ENCODE measurements around the gene SRPK3. TPM values are rescaled to one million over a fixed set of nuclear protein-coding genes. Genes with fewer than 3 reads are reported as not detected.
A peak's percentile ranks its signal among the peaks of the same experiment; 100 is the strongest.

SRPK3 gene
- polyA plus RNA-seq, 1 of the 3 experiments (the other 2 are of a cell fraction), result 0.74 TPM

- POLR2A ChIA-PET, result interaction anchor here (1.2 kb wide), 1 partner anchor 38 kb away, joined by 4 read pairs; no protein-coding TSS in a partner anchor
- H4K20me1 ChIP-seq (ENCODE audit: insufficient read depth), result peaks cover 9% of the 10 kb centered on the region; the same call in 1 of the 2 replicates
- H2AFZ ChIP-seq (ENCODE audit: low read depth), result no peak within 1 kb of the TSS
- H3K9me2 ChIP-seq, result no peaks in the 10 kb centered on the region
- TF ChIP-seq SMC3 (IDR thresholded peaks at IDR 0.05; ENCODE audit: low read depth, low read length) (peak; percentile 87), MXI1 (IDR thresholded peaks at IDR 0.05; ENCODE audit: low read depth, low read length) (peak; percentile 41; the same call in 1 of the 2 replicates), REST (IDR thresholded peaks at IDR 0.05; ENCODE audit: low read depth, low read length) (0 out of 2 replicates have a peak, but pooled peaks have one; percentile 19), POLR2AphosphoS5 (IDR thresholded peaks at IDR 0.05; ENCODE audit: low read depth, low read length) (0 out of 2 replicates have a peak, but pooled peaks have one; percentile 24), EP300 (IDR thresholded peaks at IDR 0.05; ENCODE audit: borderline replicate concordance in 1 of 2, low read depth in 1 of 2, low read length in 1 of 2) (no peak), RFX5 (IDR thresholded peaks at IDR 0.05; ENCODE audit: low read length) (no peak), CTCF (IDR thresholded peaks at IDR 0.05) (peak; percentile 92), RAD21 (IDR thresholded peaks at IDR 0.05; ENCODE audit: low read length) (peak; percentile 90)
- H3K4me1 ChIP-seq (ENCODE audit: control insufficient read depth in 1 of 2, insufficient read depth in 2 of 2, low read depth in 1 of 2, low read length in 1 of 2), result peaks cover 2 to 27% of the 10 kb centered on the region in 2 experiments; a peak in 1 of 4 replicates
- H3K9ac ChIP-seq, result peak within 1 kb of the TSS; percentile 33; the same call in 1 of the 2 replicates
- no peaks in the 10 kb centered on the region for H3F3A ChIP-seq (replicated peaks; ENCODE audit: insufficient read depth)
- peaks cover 6% of the 10 kb centered on the region; the same call in 1 of the 2 replicates for H3K79me2 ChIP-seq (ENCODE audit: insufficient read depth)
- no peaks in the 10 kb centered on the region for H3K36me3 ChIP-seq (replicated peaks in 1 of 2; ENCODE audit: control insufficient read depth in 1 of 2, insufficient read depth in 2 of 2, low read length in 1 of 2)
- peak within 1 kb of the TSS in 1 of 2 experiments; percentile 82; a peak in 3 of 4 replicates for H3K27ac ChIP-seq (ENCODE audit: low read depth in 2 of 2, low read length in 1 of 2)
- peak within 1 kb of the TSS; percentile 79 for H3K4me2 ChIP-seq
- H3K4me3 ChIP-seq (ENCODE audit: low read depth in 2 of 2, low read length in 1 of 2), result peak within 1 kb of the TSS; percentile 40 to 49
- peak; percentile 87 for DNase-seq
- WGBS (ENCODE audit: low lambda C conversion rate), result 5% methylated on average over 11 of the region's 26 CpGs
- CTCF ChIA-PET, result interaction anchor here (0.6 to 10.2 kb wide), 37 partner anchors 8 to 581 kb away, joined by 3 to 134 read pairs (median 4); partner anchors contain the start of genes NAA10 and RENBP
- H3K9me3 ChIP-seq, result no peaks in the 10 kb centered on the region
- no peaks in the 10 kb centered on the region for H3K27me3 ChIP-seq (ENCODE audit: insufficient read depth)
Observed at GRCh38 chrX:153763989-153764755, 16.7 kb upstream of the SRPK3 start, which contains the start of gene PLXNB3. PLXNB3 (plus strand) TSS chrX:153764249; CDS start chrX:153765536, 1,287 bp downstream.
